ENCODE data around the gene SURF1.
"Not testable (repeated sequence)": the region's sequence is repeated elsewhere in the genome, so short reads cannot be mapped to it uniquely, and the experiment has no call there.

The SURF1 gene

GRCh38 chr9:133382507-133383141 is 26.3 kb upstream of the SURF1 start:
- DNase-seq: no peak

- no peak for DNase-seq
These were observed 24.4 kb upstream of the SURF1 start for GRCh38 chr9:133380734-133381133.

DNA sequence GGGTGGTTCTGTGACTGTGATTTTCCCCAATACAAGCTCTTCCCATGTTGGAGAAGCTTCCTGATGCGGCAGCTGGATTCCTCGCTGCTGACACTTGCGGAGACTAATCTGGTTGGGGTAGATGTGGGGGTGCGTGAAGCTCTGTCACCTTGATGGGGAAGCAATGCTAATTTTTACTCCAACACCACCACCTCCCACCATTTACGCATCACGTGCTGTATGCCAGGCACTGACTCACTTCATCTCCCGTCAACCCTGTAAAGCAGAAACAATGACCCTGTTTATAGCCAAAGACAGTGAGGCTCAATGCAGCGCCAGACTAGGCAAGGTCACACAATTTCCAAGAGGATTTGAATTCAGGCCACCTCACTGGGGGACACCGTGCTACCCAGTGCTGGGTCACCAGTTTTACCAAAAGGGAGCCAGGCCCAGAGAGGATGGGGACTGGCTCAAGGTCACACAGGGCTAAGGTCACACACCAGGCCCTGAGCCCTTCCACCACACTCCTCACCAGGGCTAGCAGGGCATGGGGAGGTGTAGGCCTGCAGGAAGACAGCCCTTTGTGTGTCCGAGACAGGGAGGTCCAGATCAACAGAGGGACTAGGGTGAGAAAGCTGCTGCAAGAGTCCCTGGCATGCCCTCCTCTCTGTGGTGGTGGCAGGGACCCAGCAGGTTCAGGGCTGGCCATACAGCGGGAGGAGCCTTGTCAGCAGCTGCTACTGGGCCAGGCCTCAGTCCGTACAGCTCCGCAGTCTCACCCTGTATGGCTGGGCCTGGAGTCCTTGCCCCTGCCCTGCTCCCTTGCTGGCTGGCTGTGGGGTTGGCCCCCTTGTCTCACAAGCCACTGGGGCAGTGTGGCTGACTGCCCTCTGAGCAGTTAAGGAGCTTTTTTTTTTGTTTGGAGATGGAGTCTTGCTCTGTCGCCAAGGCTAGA is 23.1 kb upstream of the SURF1 start:
- no peak for DNase-seq

DNA sequence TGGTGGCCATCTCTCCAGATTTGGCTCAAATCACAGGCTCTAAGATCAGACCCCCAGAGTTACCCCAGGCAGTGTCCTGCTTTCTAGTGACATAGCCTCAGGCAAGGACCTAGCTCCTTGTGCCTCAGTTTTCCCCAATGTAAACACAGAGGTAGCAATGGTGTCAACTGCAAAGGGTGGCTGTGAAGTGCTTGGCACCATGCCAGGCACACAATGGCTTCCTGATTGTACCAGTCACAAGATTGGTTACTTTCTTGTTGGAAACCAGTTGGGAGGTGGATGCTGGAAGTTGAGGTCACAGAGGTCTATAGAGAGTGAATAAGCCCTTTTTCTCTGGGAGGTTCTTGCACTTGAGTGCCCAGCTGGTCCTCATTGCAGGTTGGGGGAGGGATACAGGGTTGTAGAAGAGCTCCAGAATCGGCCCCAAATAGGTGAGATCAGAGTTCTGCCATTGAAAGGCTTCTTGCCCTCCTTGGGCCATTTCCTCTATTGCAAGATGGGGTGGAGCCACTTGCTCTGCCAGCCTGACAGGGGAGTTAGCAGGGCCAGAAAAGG is 22.2 kb upstream of the SURF1 start:
- no peak for DNase-seq

DNA sequence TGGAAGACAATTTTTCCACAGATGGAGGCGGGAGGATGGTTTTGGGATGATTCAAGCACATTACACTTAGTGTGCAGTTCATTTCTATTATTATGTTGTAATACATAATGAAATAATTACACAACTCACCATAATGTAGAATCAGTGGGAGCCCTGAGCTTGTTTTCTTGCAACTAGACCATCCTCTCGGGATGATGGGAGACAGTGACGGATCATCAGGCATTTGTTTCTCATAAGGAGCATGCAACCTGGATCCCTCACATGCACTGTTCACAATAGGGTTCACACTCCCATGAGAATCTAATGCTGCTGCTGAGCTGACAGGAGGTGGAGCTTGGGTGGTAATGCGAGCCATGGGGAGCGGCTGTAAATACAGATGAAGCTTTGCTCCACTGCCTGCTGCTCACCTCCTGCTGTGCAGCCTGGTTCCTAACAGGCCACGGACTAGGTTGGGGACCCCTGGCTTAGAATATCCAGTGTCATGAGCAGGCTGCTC is 21.5 kb upstream of the SURF1 start:
- DNase-seq: no peak

GRCh38 chr9:133377280-133377679 is 21.0 kb upstream of the SURF1 start:
- not testable (repeated sequence) for DNase-seq

DNA sequence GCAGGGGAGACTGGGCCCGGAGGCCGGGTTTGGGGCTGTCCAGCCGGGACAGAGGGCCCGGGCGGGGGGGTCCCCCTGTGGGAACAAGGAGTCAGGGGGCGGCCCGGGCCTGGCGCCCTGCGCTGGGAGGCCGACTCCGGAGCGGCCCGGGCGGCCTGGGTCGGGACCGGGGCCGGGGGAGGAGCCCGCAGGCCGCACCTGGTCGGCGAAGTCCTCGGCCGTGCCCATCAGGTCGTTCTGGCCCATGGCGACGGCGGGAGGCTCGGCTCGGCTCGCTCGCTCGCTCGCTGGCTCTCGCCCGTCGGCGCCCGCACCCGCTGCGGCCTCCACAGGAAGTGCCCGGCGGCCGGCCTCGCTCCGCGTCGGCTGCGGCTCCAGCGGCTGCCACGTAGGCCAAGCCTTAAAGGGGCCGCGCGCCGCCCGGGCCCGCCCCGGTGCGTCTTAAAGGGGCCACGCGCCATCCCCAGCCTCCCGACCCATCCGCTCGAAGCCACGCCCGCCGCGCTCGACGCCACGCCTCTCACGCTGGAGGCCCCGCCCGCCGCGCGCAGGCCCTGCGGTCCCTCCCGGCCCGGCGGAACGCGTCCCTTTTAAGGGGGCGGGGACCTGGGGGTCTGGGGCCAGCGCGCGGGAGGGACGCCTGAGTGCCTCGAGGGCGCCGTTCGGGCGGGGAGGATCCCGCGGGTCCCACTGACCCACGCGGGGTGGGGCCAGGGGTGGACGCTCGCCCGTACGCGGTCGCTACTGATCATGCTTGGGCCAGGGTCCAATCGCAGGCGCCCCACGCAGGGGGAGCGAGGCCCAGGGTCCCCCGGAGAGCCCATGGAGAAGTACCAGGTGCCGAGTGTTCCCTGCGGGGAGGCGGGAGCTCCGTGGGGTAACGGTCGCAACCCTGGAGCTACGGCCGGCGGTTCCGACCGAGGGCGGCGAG is 19.7 kb upstream of the SURF1 start, which contains the start of the genes STKLD1 and SURF4:
STKLD1 (plus strand) TSS at position 643 of the 931 bp plus-strand sequence; CDS start at position 751, 108 bp downstream.
SURF4 (minus strand) TSS at position 337 of the 931 bp plus-strand sequence; CDS start at position 246, 91 bp downstream.
- DNase-seq: peak; percentile 90

GRCh38 chr9:133375116-133375723 is 18.9 kb upstream of the SURF1 start:
- no peak for DNase-seq

- DNase-seq: no peak
These were observed 18.4 kb upstream of the SURF1 start for GRCh38 chr9:133374612-133375115.

GRCh38 chr9:133372144-133372543 is 15.9 kb upstream of the SURF1 start:
- DNase-seq: no peak

DNA sequence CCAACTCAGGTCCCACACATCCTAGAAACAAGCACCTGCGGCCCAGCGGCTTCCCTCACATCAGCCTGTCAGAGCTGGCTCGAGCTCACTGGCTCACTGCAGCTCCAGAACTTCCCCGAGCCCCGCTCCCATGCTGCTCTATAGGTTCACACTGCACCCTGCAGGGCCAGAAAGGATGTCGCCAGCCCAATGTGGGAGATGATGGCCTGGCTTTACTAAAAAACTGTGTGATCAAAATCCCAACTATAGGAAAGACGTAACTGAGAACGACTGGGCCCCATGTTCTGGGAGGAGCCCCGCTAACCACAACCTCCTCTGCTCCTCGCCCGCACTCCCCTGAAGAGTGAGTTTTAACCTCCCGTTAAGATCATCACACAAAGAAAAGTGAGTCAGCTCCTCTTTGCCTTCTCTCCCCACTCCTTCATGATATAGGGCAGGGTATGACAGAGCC is 15.0 kb upstream of the SURF1 start:
- DNase-seq: peak; percentile 46

GRCh38 chr9:133370685-133371084 is 14.4 kb upstream of the SURF1 start:
- no peak for DNase-seq

DNA sequence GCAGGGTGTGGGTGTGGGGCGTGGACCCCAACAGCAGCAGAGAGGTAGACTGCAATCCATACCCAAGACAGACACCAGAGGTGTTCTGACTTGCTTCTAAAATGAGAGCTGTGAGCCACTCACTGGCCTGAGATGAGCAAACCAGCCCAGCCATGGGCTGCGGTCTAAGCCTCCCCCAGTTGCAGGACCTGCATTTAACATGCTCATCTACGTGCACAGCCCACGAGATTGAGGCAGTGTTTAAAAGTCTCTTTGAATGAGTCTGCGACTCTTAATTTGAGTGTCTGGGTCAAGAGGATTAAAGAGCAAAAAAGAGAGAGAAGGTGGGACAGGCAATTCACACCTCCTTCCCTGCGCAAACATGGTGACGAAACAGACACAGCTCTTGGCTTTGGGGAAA is 13.6 kb upstream of the SURF1 start:
- DNase-seq: no peak

DNA sequence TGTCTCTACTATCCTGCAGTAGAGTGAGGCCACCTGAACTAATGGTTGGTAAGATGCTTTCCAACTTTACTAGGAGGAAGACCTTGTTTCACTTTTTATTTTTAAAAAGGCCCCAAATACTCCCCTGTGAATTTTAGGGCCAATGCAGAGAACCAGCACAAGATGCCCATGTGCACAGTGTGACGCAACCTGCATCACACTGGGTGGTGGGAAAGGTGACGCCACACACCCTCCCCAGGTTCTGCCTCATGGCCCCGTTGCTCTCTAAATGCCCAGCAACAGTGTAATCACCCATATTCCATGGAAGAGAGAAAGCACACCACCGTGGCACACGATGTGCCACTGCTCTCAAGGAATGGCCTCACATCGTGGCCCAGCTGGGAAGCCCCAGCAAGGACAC is 13.1 kb upstream of the SURF1 start:
- DNase-seq: no peak

- DNase-seq: no peak
These were observed 12.1 kb upstream of the SURF1 start for GRCh38 chr9:133368249-133368881.

DNA sequence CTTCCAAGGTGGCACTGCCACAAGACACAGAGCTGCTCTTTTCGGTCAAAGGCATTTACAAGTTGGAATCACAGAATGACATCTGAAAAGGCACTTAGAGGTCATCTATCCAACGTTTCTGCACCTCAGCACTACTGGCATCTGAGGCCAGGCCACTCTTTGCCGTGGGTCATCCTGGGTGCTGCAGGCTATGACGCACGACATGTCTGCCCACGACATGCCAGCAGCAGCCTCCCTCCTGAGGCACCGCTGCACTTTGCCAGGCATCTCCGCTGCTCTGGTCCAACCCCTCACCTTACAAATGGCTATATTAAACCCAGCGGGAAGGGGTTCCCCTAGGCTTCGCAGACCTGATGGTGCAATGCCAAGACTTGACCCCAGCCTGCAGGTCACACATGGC is 11.5 kb upstream of the SURF1 start:
- no peak for DNase-seq

GRCh38 chr9:133367221-133367620 is 10.9 kb upstream of the SURF1 start:
- no peak for DNase-seq

DNA sequence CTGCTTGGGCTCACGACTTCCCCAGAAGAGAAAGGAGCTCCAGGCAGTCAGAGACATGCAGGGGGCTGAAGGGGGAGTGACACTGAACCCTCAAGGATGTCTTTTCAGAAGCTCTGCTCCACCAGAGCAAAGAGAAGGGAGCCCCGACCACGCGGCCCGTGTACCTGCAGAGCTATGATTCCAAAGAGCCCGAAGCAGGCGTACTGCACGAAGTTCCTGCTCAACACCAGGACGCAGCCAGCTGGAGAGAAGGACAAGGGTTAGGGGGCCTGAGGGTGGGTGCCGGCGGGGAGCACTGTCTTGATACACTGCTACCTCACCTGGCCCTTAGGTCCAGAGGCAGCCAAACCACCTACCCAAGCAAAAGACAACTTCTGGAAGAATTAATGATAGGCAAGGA is 10.1 kb upstream of the SURF1 start:
- DNase-seq: no peak

- no peak for DNase-seq
These were observed 6.2 kb upstream of the SURF1 start for GRCh38 chr9:133362359-133363044.

DNA sequence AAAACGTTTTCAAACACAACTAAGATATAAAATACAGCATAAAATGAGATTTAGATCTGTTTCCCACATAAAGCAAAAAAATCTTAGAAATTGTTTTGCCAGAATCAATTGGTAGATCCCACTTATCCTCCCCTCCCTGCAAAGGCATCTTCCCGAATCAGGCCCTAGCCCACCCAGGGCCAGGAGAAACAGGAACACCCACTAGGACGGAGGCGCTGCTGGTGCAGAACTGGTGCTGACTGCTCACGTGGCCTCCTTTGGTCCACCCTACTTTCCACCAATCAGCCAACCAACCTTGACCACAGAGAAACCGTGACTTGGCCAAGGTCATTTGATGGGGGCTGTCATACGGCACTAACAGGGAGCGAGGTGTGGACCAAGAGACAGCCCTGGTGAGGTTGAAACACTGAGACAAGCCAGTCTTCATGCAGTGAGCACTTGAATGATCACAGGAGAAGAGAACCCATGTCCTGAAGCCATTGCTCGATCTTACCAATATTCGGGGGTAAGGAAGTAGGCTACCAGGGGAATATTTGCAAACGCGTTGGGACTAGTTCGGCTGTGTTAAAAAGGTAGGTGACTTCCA is 5.3 kb upstream of the SURF1 start:
- no peak for DNase-seq

Measured in activated CD4-positive, alpha-beta T cell treated with anti-CD3 and anti-CD28 coated beads for 1 hour (primary cell).